KOPT-K1 (cell line): ENCODE results near the gene ZNF441.
"Not testable (repeated sequence)": the region's sequence is repeated elsewhere in the genome, so short reads cannot be mapped to it uniquely, and the experiment has no call there.

Experiments
- H3K27ac ChIP-seq: fragments of 200-600 bp; sonication (generic); 2 replicates; pipeline ENCODE4 v1.5.1; 2016; ENCODE audit warnings: antibody characterized with exemption, mild to moderate bottlenecking, low read depth, low read length; ENCODE audit not compliant: poor library complexity, severe bottlenecking
- H3K36me3 ChIP-seq: fragments of 200-600 bp; sonication (generic); 2 replicates; pipeline ENCODE4 v1.5.1; 2017; ENCODE audit warnings: antibody characterized with exemption, mild to moderate bottlenecking, low read length, moderate library complexity; ENCODE audit not compliant: insufficient read depth
- H3K9me3 ChIP-seq: fragments of 200-600 bp; sonication (generic); 2 replicates; pipeline ENCODE4 v1.5.1; 2017; ENCODE audit warnings: antibody characterized with exemption, low read length, mild to moderate bottlenecking; ENCODE audit not compliant: insufficient read depth, poor library complexity, severe bottlenecking

ZNF441 gene

DNA sequence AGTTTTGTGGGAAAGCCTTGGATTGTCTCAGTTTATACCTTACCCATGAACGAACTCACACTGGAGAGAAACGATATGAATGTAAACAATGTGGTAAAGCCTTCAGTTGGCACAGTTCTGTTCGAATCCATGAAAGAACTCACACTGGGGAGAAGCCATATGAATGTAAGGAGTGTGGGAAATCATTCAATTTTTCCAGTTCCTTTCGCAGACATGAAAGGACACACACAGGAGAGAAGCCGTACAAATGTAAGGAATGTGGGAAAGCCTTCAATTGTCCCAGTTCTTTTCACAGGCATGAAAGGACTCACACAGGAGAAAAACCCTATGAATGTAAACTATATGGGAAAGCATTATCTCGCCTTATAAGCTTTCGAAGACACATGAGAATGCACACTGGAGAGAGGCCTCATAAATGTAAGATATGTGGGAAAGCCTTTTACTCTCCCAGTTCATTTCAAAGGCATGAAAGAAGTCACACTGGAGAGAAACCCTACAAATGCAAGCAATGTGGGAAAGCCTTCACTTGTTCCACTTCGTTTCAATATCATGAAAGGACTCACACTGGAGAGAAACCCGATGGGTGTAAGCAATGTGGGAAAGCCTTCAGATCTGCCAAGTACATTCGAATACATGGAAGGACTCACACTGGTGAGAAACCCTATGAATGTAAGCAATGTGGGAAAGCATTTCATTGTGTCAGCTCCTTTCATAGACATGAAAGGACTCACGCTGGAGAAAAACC lies 39.7 kb downstream of the ZNF441 start:
- Histone ChIP-seq H3K27ac (no peak overlapping the region), H3K9me3 (peaks cover 74% of the 10 kb centered on the region), H3K36me3 (peaks cover 28% of the 10 kb centered on the region)

DNA sequence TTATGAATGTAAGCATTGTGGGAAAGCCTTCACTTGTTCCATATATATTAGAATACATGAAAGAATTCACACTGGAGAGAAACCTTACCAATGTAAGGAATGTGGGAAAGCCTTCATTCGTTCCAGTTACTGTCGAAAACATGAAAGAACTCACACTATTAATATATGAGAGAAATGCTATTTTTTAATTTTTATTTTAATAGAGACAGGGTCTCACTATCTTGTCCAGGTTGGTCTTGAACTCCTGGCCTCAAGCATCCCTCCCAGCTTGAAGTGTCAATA lies 40.2 kb downstream of the ZNF441 start:
- H3K9me3 ChIP-seq, result peaks cover 70% of the 10 kb centered on the region
- H3K36me3 ChIP-seq, result peaks cover 28% of the 10 kb centered on the region
- H3K27ac ChIP-seq, result no peak overlapping the region

DNA sequence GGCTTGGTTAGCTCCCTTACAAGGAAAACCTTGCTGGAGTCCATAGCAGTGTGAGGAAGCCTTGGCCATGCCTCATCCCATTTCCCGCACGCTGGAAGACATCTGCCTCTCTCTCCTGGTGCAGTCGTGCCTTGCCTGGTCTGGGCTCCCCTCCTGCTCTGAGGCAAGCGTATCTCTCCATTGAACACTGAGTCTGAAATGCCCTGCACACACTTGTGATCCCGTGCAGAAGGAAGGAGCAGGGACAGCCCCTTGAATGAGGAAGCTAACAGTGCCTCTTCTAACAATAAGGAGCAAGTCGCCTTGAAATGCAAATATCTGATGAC lies 46.9 kb downstream of the ZNF441 start:
- Histone ChIP-seq H3K27ac (peak overlapping the region; percentile 73), H3K9me3 (peaks cover 6% of the 10 kb centered on the region), H3K36me3 (peaks cover 7% of the 10 kb centered on the region; the same call in 1 of the 2 replicates)

DNA sequence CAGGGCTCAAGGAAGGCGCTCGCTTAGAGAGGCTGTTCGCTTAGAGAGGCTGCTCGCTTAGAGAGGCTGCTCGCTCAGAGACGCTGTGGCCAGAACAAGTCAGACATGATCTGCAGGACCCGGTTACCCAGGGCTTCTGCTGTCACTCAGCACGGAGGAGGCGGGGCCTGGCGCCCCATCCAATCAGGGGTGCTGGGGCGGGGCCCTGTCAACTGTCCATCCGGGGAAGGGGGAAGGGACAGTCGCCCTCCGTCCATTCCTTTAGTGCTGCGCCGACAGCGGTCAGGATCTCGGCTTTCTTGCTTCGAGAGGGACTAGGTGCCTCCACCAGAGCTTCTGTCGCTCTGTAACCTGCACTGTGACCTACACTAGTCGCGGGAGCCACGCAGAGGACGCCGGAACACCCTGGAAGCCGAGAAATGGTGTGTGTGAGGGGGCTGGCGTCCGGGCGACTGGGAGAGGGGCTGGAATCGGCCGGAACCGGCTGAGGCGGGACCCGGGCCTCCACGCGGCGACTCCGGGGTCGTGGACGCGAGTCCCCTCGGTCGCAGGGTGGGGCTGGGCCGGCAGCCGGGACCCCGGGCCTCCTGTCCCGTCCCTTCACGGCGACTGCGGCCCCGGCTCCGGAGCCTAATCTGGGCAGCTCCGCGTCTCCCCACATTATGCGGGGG lies 47.4 kb downstream of the ZNF441 start, which contains the start of gene ZNF440:
Gene ZNF440 (plus strand): TSS at position 245 of the 671 bp plus-strand sequence. CDS start 175 bp downstream, at position 420.
- peaks cover 2% of the 10 kb centered on the region for H3K9me3 ChIP-seq

DNA sequence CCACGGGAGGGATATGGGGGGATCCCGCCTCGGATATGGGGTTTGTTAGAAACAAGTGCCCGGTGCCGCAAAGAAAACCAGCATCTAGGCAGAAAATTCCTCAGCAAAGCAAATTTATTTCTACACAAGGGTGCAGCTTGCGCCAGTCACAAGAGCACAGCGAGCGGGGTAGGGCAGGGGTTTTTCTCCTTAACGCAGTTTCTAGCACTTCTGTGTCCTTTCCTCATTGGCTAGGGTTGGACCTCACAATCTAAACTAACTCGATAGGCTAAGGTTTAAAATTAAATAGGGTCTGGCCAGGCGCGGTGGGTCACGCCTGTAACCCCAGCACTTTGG lies 47.9 kb downstream of the ZNF441 start:
- Histone ChIP-seq H3K27ac (peak overlapping the region; percentile 73), H3K36me3 (peaks cover 7% of the 10 kb centered on the region; the same call in 1 of the 2 replicates), H3K9me3 (peaks cover 6% of the 10 kb centered on the region)

More for the DNA sequence above, 47.4 kb downstream of the ZNF441 start, which contains the start of gene ZNF440:
- Histone ChIP-seq H3K36me3 (peaks cover 7% of the 10 kb centered on the region; the same call in 1 of the 2 replicates), H3K27ac (peak within 1 kb of the TSS; percentile 73)

DNA sequence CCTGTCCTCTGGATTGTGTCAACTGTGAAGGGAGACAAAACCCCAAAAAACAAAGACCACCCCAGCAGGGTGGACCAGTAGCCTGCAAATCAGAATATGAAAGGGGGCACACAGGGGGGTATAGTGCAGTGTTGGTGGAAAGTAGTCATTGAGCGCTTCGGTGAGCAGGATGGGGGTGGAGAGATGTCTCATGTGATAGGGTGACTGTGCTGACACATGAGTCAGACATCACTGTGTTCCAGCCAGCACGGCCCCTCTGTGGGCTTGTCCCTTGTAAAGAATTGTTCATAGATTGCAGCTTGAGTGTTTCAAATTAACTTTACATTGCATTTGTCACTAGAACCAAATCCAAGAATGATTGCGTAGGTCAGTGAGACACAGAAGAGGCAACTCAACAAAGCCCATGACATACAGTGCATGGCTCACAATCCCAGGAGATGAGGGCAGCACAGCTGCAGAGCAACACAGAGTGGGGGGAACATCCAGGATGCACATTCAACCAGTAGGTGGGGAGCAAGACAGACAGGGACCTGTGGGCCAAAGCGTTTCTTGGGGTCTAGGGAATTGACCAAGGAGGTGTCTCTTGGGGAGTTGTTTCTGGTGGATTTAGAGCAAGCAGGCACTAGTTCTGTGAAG lies 54.8 kb downstream of the ZNF441 start:
- H3K27ac ChIP-seq, result no peak overlapping the region
- H3K9me3 ChIP-seq, result peaks cover 38% of the 10 kb centered on the region
- peaks cover 30% of the 10 kb centered on the region for H3K36me3 ChIP-seq

DNA sequence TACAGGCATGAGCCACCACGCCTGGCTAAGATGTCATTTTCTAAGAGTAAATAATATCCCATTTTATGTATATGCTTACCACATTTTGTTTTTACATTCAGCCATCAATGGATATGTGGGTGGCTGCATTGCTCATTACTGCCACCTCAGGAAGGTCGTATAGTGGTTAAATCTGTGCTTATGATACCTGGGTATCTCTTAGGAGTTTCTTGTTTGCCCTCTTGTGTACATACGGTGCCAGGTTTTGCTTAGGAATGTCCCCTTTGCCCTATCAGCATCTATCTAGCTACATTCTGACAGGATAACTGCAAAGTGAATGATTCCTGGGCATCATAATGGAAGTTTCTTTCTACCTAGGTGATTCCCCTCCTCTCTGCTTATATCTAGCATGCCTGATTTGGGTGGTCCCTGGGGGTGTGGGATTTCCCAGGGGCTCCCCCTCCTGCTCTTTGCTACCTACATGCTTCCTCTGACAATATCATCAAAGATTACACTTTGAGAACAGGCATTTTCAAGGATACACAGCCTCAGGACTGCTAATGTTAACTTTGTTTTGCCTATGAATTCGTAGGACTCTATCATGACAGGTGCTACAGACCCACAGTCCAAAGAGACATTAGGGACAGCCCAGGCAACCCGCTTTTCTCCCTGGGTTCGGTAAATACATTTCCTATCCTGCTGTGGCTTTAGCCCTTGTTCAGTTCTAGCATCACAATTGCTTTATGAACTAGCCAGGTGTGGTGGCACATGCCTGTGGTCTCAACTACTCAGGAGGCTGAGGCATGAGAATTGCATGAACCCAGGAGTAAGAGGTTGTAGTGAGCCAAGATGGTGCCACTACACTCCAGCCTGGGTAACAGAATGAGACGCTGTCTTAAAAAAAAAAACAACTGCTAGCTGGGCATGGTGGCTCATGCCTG lies 62.4 kb downstream of the ZNF441 start:
- Histone ChIP-seq H3K9me3 (peaks cover 82% of the 10 kb centered on the region), H3K36me3 (peaks cover 54% of the 10 kb centered on the region)

DNA sequence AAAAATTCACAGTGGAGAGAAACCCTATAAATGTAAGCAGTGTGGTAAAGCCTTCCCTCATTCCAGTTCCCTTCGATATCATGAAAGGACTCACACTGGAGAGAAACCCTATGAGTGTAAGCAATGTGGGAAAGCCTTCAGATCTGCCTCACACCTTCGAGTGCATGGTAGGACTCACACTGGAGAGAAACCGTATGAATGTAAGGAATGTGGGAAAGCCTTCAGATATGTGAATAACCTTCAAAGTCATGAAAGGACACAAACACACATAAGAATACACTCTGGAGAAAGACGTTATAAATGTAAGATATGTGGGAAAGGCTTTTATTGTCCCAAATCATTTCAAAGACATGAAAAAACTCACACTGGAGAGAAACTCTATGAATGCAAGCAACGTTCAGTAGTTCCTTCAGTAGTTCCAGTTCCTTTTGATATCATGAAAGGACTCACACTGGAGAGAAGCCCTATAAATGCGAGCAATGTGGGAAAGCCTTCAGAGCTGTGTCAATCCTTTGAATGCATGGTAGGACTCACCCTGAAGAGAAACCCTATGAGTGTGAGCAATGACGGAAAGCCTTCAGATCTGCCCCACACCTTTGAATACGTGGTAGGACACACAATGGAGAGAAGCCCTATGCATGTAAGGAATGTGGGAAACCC lies 65.6 kb downstream of the ZNF441 start:
- H3K9me3 ChIP-seq, result peaks cover 81% of the 10 kb centered on the region

More for the DNA sequence above, 62.4 kb downstream of the ZNF441 start:
- H3K27ac ChIP-seq, result not testable (repeated sequence)

DNA sequence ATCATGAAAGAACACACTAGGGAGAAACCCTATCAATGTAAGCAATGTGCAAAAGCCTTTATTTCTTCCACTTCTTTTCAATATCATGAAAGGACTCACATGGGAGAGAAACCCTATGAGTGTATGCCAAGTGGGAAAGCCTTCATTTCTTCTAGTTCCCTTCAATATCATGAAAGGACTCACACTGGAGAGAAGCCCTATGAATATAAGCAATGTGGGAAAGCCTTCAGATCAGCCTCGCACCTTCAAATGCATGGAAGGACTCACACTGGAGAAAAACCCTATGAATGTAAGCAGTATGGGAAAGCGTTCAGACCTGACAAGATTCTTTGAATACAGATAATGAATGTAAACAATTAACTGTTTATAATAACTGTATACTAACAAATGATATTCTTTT lies 66.7 kb downstream of the ZNF441 start:
- Histone ChIP-seq H3K9me3 (peaks cover 70% of the 10 kb centered on the region), H3K36me3 (peaks cover 65% of the 10 kb centered on the region), H3K27ac (no peak overlapping the region)

More for the DNA sequence above, 65.6 kb downstream of the ZNF441 start:
- H3K36me3 ChIP-seq, result peaks cover 65% of the 10 kb centered on the region
- no peak overlapping the region for H3K27ac ChIP-seq
